HG03378 (cell line): ENCODE measurements around the gene CCR9.

ENCODE experiments used
- ATAC-seq: cut with Tn5 transposase; IDR thresholded peaks from one replicate; pipeline ENCODE4 v1.9.1; 2021; ENCODE audit warnings: mild to moderate bottlenecking, moderate library complexity; ENCODE audit not compliant: unreplicated experiment

Gene CCR9

DNA sequence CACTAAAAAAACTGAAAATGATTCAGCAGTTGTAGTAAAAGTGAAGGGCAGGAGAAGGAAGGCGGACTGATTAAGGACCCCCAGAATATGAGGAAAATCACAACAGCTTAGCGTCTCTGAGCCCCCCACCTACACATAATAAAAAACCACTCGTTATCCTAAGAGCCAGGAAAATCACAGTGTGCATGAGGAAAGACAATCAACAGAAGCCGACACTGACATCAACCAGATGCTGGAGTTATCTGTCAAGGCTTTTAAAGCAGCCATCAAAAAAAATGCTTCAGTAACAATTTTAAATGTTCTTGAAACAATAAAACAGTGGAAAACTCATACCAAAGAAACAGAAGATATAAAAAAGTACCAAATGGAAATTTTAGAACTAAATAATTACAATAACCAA is 47.2 kb downstream of the CCR9 start:
- no peak for ATAC-seq

DNA sequence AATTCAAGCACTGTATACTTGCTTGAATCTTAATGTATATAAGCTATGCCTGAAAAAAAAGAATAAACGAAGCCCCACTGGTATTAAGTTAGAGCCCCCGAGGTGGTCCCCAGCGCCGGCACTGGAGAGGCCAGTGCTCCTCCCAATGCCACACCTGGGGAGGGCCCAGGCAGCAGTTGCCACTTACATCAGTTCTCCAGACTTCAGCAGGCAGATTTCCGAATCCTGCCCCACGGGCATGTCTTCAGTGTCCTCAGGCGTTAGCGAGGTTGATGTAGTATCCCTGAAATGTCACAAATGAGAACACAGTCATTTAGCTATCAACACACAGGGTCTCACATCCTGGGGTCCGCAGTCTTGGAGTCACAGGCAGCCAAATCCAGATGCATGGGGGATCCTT is 49.9 kb downstream of the CCR9 start:
- ATAC-seq = no peak

DNA sequence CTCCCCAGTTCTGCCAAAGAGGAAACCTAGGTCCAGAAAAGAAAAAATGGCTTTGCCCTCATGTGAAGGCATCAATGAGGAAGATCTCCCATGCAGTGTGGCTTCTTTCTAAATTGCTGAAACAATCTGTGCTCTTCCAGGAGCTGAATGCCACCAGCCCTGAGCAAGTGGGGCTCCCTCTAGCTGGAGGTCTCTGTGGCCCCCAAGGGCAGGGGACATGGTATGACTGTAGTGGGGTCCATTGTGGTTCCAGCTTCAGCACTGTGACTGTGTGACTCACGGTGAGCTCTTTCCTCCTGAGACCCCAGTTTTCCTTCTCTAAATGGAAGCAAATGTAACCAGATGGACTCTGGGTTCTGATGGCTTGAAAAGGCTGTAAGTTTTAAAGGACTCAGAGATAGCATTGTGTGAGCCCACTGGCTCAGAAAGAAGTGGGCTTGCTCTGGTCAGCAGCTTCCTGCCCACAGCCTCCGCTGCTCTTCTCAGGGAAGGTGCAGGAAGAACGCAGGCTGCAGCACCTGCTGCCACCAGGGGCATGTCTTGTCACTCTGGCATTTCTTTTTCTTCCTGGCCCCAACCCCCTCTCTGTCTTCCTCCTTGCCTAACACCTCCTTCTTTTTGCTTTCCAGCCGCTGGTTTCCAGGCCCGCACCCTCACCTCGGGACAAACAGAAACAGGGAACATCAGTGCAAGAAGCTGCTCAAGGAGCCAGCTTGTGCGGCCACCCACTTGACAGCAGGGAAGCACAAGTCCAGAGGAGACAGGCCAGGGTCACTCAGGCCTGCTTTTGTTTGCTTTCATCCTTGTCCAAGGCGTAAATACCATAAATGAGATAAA is 51.1 kb downstream of the CCR9 start:
- ATAC-seq = no peak

DNA sequence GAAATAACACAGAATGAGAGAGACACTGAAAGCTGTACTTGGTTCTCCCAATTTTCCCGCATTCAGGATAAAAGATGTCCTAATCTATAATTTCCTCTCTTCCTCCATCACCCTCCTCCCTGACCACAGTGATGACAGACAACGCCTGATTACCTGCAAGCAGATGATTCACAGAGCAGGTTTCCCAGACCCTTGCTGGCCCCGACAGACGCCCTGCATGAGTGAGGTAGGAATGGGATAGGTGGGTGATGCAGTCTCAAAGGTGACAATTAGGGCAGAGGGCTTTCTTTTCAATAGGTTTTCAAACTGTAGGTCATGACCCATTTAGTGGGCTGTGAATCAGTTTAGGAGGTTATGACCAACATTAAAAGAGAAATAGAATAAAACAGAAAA is 51.7 kb downstream of the CCR9 start:
- no peak for ATAC-seq

DNA sequence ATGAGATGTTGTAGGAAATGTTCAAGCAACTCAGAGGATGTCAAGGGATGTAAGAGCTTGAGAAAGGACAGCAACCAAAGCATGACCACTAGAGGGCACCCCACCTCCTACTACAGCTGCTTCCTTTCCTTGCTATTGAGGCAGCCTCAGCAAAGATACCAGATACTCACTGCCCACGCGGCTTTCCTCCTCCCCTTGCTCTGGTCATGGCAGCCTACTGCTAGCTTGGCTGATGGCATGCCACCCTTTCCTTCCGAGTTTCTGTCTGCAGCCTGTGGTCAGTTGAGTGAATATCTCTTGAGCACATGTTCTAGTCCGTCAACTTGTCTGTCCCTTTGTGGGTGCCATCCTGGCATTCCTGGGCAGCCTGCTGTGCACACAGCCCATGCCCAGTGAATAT is 52.5 kb downstream of the CCR9 start:
- ATAC-seq = no peak

DNA sequence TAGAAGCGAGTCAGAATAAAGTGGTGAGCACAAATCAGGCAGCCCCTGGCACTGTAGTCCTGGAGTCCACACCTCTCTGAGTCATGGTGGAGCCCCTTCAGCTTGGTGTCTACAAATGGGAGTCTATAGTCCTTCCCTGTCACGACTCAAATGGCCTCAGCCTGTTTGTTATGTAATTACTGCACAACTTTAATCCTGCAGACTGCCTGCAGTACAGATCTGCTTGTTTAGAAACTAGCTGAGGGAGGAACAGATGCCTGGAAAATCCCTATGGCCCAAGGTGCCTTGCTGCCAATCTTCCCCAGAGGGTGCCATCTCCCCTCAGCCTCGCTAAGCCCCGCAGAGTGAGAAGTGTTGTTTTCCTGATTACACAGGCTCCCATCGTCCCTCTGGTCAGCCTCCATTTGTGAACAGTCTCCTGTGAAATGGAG is 53.0 kb downstream of the CCR9 start:
- no peak for ATAC-seq

DNA sequence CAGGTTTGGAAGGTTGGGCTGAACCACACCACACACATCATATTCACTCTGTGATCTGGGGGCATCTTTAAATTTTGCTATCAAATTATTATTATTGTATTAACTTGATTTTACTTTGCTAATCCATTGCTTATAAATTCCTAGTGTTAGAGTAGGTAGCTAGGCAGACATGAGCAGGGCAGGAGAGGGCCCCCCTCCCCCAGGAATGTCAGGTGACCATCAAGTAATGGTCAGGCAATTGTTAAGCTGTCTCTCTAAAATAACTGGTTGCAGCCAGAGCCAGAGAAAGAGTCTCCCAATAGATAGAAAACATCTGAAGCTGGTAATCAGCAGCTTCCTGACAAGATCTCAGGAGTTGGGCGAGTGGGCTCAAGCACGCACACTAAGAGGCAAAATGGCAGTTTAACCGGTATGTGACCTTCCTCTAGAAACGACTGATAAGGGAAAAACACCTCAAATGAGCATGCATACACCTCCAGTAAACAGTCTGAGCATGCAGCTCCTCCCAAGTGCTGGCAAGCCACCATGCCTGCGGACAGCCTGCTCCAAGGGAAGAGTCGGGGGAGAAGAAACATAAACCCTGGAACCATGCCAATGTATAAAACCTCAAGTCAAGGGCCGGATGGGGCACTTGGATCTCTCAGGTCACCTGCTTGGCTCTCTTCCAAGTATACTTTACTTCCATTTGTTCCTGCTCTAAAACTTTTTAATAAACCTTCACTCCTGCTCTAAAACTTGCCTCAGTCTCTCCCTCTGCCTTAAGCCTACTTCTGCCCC is 53.8 kb downstream of the CCR9 start:
- no peak for ATAC-seq

DNA sequence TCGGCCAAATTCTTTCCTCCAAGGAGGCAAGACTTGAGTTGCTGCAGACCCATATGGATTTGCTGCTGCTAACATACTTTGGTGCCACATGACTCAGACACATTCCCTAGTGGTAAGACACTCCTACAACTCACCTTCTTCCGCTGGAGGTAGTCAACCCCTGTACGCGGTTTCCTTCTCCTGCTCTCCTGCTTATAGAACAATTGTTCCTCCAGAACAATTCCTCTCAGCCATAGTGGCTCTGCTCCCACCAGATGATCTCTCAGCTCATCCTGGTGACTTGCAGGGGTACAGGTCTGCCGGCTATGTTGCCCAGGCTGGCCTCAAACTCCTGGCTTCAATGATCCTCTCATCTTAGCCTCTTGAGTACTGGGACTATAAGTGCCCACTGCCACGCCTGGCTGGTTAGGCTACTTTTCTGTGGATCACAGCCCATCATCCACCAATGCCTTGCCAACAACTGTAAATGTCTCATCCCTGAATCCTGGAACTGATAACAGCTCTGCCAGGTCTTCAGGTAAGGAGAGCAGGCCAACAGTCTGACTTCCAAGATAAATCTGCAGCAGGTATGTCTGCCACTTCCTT is 54.5 kb downstream of the CCR9 start:
- no peak for ATAC-seq

DNA sequence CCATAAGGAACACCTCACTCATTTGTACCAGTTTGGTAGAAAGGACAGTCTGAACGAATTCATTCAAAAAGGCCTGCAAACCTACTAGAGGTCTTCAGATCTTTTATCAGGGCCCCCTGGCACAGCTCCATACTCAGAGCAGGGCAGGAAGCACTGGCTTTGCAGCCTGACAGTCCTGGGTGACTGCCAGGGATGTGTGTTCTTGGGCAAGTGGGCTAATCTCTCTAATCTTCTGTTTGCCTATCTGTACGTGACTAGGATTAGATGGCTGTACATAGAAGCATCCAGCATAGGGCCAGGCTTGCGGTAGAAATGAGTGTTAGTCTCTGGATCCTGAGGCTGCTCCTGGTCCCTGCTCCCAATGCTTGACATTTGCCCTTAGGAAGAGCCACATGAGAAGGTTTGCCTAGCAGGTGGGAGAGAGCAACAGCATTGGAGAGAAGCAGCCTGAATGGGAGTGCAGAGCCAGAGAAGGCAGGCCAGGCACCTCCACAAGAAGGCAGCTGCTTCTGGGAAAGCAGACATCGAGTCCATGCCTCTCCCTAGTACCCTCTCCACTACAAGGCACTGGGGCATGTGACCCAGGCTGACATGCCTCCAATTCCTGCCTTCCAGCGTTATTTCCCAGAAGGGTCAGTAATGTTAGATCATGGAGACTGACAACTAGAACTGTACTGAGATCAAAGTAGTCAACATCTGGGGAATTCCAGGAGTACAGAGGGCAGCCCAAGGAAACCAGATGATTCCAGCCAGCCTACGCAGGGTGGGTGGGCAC is 55.9 kb downstream of the CCR9 start:
- ATAC-seq = no peak

DNA sequence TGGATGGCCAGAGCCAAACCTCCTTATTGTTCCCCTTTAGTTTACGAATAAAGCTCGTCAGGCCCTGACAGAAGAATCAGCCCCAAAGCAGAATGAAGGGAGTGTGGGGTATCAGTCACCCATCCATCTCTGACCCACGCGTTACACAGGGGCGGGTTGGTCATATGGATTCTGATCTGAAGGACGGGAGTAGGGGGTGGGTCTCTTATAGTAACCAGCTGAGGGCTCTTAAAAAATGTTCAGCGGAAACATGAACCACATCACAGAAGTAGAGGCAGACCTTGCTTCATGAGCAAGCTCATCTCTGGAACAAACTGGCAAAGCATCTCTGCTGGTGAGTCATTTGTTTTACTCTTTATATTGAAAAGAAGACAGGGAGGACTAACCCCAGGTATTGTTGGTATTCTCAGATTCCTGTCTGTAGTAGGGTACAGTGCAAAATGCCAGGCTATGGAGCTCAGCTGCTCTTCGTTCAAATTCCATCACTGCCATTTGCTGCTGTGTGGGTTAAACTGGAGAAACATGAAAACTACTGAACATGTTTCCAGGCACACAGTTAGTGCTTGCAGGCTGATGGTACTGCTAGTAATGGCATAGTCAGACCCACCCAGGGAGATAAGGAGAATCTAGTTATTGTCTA is 57.0 kb downstream of the CCR9 start, which contains the start of gene CXCR6:
Gene CXCR6, plus strand, starts transcription at position 258 of the 640 bp plus-strand sequence. CDS start 3,018 bp downstream, outside the sequence.
- ATAC-seq = no peak

DNA sequence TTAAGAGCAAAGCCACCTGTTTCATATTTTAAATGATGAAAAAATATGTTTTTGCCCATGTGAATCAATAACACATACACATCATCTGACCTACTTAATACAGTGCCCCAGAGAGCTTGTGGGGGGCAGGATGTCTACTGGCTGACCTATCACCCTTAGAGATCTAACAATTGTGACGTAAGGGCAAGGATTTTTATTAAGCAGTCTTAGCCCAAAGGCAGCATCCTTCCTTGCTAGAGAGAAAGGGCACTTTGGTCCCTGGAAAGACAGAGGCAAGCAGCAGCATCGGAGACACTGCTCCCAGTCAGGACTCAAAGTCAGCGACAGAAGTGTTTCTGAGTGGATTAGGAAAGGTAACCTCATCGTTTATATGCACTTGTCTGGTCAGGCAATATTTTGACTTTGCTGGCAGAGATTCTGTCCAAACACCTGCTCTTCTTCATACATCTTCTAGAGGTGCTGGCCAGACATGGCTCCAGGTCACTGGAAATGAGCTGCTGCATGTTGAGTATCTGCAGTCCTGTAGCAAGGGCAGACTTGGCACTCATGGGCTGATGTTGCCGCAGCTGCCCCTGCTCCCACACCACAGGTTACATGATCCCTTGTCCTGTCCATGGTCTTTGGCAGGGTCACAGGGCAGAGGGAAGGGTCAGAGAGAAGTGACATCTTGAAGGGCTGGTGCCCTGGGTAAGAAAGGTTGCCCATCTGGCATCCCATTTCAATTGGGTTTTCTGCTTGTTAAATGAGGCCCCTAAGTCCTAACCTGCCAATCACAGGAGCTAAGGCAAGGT is 58.7 kb downstream of the CCR9 start:
- ATAC-seq = no peak

DNA sequence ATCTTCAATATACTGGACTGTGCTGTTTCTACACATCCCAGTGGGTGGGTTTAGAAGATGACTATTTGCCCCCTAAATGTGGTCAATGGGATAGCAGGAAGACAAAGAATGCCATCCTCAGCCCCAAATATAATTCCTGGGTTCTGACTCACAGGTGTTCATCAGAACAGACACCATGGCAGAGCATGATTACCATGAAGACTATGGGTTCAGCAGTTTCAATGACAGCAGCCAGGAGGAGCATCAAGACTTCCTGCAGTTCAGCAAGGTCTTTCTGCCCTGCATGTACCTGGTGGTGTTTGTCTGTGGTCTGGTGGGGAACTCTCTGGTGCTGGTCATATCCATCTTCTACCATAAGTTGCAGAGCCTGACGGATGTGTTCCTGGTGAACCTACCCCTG is 60.0 kb downstream of the CCR9 start:
- no peak for ATAC-seq

DNA sequence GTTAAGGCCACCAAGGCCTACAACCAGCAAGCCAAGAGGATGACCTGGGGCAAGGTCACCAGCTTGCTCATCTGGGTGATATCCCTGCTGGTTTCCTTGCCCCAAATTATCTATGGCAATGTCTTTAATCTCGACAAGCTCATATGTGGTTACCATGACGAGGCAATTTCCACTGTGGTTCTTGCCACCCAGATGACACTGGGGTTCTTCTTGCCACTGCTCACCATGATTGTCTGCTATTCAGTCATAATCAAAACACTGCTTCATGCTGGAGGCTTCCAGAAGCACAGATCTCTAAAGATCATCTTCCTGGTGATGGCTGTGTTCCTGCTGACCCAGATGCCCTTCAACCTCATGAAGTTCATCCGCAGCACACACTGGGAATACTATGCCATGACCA is 60.5 kb downstream of the CCR9 start:
- no peak for ATAC-seq

DNA sequence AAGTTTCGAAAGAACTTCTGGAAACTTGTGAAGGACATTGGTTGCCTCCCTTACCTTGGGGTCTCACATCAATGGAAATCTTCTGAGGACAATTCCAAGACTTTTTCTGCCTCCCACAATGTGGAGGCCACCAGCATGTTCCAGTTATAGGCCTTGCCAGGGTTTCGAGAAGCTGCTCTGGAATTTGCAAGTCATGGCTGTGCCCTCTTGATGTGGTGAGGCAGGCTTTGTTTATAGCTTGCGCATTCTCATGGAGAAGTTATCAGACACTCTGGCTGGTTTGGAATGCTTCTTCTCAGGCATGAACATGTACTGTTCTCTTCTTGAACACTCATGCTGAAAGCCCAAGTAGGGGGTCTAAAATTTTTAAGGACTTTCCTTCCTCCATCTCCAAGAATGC is 61.0 kb downstream of the CCR9 start:
- ATAC-seq = no peak

DNA sequence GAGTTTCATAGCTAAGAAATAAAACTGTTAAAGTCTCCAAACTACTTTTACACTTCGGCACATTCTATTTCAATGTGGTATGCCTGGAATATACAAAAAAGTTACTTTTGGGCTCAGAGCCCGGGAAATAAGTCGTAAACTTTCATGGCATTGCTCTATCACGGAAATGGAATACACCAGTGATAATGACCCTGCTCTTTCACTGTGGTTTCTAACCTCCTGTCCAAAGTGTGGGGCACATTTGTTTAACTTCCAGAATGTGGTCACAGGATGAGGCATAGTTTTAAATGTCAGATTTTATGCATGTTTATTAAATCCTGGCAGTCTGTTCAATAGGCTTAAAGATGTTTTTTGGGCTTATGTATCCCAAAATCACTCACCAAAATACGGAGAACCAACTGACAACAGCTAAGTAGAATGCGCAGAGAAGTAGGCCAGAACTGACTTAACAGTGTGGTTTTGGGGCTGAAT is 62.0 kb downstream of the CCR9 start:
- ATAC-seq = no peak

DNA sequence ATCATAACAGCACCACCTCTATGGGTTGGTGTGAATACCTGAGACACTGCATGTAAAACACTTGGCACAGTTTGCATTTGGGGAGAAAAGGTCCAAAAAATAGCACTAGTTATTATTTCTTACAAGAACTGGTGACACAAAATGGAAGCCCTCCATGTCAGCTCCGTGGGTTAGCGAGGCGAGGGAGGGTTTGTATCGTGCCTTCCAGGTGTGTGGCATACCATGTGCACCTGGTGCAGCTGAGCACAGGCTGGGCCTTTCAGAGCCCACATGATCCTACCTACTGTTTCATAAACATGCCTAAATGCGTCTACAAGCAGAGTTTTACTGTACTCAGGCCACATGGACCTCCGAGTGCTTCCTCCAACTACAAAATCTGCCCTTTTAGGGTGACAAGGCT is 62.5 kb downstream of the CCR9 start:
- no peak for ATAC-seq

DNA sequence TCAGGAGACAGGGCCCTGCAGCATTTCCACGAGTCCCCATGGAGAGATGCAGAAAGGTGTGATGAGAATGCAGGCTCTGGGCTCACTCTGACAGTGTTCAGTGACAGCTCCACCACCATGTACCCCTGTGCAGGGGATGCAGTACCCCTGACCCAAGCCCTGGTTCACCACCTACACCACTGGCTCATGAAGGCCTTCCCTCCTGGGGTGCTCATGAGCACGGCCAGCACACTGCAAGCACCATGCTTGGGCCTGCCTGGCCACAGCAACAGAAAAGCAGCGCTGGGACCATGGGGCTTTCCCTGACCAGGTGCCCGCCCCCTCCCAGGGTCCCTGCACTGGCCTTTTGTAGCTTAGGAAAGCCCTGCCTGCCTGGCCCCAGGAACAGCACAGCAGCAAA is 63.1 kb downstream of the CCR9 start:
- no peak for ATAC-seq

DNA sequence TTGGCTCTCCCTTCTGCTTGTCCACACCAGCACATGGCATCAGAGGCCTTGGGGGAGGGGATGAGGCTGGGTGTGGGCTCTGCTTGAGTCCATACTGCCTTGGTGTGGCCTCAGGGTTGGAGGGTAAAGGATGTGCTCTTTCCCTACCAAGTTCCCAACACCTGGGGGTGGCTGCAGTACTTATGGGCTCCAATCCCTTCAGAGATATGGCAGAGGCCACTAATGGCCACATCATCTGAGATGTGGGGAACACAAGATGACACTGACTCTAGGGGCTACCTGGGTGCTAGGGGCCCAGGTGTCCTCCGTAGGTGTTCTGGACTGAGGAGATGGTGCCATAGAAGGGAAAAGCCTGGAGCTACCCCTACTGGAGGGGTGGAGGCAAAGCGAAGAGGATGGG is 63.8 kb downstream of the CCR9 start:
- no peak for ATAC-seq

DNA sequence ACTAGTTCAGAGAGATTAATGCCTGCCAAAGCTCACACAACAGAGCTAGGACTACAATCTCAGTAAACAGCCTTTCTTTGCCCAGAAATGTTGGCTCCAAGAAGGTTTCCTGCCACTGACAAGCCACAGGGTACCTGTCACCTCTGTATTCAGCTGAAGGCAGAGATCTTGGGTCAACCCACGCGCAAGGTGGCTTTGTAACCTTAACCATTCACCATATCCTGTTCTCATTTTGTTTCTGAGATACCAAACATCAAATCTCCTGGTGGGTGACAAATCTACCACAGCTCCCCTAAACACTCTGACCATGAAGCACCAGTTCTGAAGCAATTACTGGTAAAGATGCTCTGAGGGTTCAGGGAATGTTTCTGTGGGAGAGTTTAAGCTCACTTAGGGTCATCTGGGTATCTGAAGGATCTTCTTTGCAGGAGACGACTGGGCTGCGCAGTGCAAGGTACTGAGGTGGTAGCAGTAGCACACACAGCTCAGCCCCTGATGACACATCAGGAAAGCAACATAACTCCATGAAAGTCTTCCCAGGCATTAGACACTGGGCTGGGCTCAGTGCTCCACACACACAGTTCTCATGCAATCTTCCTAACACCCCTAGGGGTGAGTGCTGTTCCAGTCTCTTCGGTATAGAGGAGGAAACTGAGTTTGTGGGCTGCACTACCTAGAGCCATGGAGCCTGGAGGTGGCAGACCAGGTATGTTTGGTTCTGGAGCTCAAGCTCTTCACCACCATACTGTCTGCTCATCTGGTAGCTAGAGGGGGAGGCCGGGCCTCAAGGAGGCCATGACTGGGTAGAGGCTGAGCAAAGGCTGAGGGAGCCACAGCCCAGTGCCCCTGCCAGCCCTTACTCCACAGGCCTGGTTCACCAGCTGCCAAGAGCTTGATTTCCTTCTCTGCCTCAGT is 64.6 kb downstream of the CCR9 start:
- ATAC-seq = no peak
